Large intestine (tissue), 3 donors: Measurements from ENCODE around the gene KRTAP5-8. TPM values are rescaled to one million over a fixed set of nuclear protein-coding genes. Genes with fewer than 3 reads are reported as not detected.

Experiments
- DNase-seq, 2 donors: peaks; one replicate each; pipeline versions ENCODE4 v3.0.0 to v3.0.0-alpha.2; 2013
- H3K27ac ChIP-seq: one replicate; pipeline ENCODE4 v1.5.1; 2013; ENCODE audit warnings: low read length
- H3K27me3 ChIP-seq: 2 replicates; pipeline ENCODE4 v1.6.1; 2013; ENCODE audit warnings: low read length; ENCODE audit not compliant: control insufficient read depth, insufficient read depth
- H3K36me3 ChIP-seq: 2 replicates; pipeline ENCODE4 v1.6.1; 2013; ENCODE audit warnings: low read length; ENCODE audit not compliant: control insufficient read depth, insufficient read depth
- H3K4me1 ChIP-seq: one replicate; pipeline ENCODE4 v1.6.1; 2013; ENCODE audit warnings: low read length; ENCODE audit not compliant: control insufficient read depth, insufficient read depth
- H3K4me3 ChIP-seq: one replicate; pipeline ENCODE4 v1.5.1; 2013; ENCODE audit warnings: low read length
- H3K9me3 ChIP-seq: one replicate; pipeline ENCODE4 v1.6.1; 2013; ENCODE audit warnings: mild to moderate bottlenecking, low read depth, low read length, moderate library complexity; ENCODE audit not compliant: control insufficient read depth
- WGBS: methylation state at CpG from one replicate; pipeline ENCODE4 v1.1.5; 2013; ENCODE audit warnings: low lambda C conversion rate; ENCODE audit not compliant: insufficient coverage; 5-methylcytosine and 5-hydroxymethylcytosine counted together
- polyA plus RNA-seq: library from polyadenylated mRNA; unstranded; fragments of 120-200 nt; gene quantifications from one replicate; pipeline ENCODE4 v1.2.1, GENCODE V29; 2013

The KRTAP5-8 gene
- polyA plus RNA-seq, 1 donor = 0.09 TPM

DNA sequence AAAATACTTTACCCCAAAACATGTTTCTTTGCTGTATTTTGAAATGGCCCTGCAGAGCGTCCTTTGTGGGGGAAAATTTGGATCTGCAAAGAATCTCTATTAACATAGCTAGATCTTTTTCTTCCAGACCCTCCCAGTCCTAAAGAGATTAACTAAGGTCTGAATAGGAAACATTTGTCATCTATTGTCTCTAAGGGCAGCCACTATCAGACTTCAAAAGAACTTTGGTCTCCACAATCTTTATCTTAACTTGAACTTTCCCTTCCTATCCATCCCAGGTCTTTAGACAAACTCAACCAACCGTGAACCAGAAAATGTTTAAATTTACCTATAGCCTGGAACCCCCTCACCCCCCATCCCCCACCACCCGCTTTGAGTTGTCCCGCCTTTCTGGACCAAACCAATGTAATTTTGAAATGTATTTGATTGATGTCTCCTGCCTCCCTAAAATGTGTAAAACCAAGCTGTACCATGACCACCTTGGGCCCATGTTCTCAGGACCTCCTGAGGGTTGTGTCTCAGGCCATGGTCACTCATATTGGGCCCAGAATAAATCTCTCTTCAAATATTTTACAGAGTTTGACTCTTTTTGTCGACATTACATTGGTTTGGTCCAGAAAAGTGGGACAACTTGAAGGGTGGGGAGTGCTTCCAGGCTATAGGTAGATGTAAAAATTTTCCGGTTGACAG, 6.8 kb downstream of the KRTAP5-8 start:
- Histone ChIP-seq H3K9me3 (no peaks in the 10 kb centered on the region), H3K36me3 (no peaks in the 10 kb centered on the region), H3K4me3 (no peak overlapping the region), H3K27ac (no peak overlapping the region), H3K27me3 (no peaks in the 10 kb centered on the region), H3K4me1 (no peaks in the 10 kb centered on the region)
- no peak for DNase-seq
- WGBS = 29% methylated on average over 1 of the region's 6 CpGs

- Histone ChIP-seq H3K27me3 (no peaks in the 10 kb centered on the region), H3K36me3 (no peaks in the 10 kb centered on the region), H3K27ac (no peak overlapping the region), H3K4me3 (no peak overlapping the region), H3K9me3 (no peaks in the 10 kb centered on the region), H3K4me1 (no peaks in the 10 kb centered on the region)
- DNase-seq = no peak
- no CpG with 5 or more reads among the region's 12 CpGs for WGBS
These were observed 7.7 kb downstream of the KRTAP5-8 start for GRCh38 chr11:71545405-71545966.

DNA sequence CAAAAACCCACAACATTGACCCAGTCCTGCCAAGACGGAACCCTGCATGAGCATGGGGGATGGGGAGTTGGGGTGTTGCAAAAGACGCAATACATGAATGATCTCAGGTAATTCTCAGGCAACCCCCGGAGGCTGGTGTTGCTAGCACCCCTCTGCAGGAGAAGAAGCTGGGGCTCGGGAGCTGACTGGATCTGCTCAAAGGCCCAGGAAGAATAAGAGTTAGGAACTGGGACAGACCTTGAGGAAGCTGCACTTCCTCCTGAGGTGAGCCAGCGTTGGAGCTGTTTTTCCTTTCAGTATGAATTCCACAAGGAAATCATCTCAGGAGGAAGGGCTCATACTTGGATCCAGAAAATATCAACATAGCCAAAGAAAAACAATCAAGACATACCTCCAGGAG, 10.3 kb downstream of the KRTAP5-8 start, which contains the start of gene KRTAP5-9:
TSS of gene KRTAP5-9 (plus strand) at position 301 of the 400 bp plus-strand sequence. CDS start 238 bp downstream, outside the sequence.
- no peaks in the 10 kb centered on the region for H3K27me3 ChIP-seq
- no peaks in the 10 kb centered on the region for H3K4me1 ChIP-seq
- no CpG with 5 or more reads among the region's 5 CpGs for WGBS
- DNase-seq = no peak
- H3K27ac ChIP-seq = no peak within 1 kb of the TSS
- H3K4me3 ChIP-seq = no peak within 1 kb of the TSS
- no peaks in the 10 kb centered on the region for H3K36me3 ChIP-seq
- H3K9me3 ChIP-seq = no peaks in the 10 kb centered on the region

DNA sequence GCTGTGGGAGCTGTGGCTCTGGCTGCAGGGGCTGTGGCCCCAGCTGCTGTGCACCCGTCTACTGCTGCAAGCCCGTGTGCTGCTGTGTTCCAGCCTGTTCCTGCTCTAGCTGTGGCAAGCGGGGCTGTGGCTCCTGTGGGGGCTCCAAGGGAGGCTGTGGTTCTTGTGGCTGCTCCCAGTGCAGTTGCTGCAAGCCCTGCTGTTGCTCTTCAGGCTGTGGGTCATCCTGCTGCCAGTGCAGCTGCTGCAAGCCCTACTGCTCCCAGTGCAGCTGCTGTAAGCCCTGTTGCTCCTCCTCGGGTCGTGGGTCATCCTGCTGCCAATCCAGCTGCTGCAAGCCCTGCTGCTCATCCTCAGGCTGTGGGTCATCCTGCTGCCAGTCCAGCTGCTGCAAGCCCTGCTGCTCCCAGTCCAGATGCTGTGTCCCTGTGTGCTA, 10.9 kb downstream of the KRTAP5-8 start:
- Histone ChIP-seq H3K4me3 (no peak overlapping the region), H3K27ac (no peak overlapping the region), H3K9me3 (no peaks in the 10 kb centered on the region), H3K36me3 (no peaks in the 10 kb centered on the region), H3K4me1 (no peaks in the 10 kb centered on the region), H3K27me3 (no peaks in the 10 kb centered on the region)
- no CpG with 5 or more reads among the region's 5 CpGs for WGBS
- no peak for DNase-seq

GRCh38 chr11:71551711-71552110, 13.9 kb downstream of the KRTAP5-8 start:
- Histone ChIP-seq H3K36me3 (no peaks in the 10 kb centered on the region), H3K9me3 (no peaks in the 10 kb centered on the region), H3K27ac (no peak overlapping the region), H3K27me3 (no peaks in the 10 kb centered on the region), H3K4me3 (no peak overlapping the region), H3K4me1 (no peaks in the 10 kb centered on the region)
- 100% methylated on average over 1 of the region's 1 CpG for WGBS
- no peak for DNase-seq

DNA sequence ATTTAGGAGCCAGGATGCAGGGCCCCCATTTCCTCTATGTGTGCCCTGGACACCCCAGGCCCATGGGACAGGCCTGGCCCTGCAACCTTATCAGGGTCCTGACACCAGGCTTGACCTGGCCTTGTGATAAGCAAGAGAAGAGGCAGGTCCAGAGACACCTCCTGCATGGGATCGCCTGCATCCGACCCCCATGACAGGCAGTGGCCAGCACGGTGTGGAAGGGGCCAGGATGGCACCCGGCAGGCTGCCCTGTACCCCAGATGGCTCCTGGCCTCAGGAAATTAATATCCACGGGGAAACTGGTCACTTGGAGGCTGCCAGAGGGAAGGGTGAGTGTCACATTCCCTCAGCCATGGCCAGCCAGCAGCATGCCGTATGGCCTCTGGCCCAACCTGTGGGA, 17.2 kb downstream of the KRTAP5-8 start:
- WGBS = no CpG with 5 or more reads among the region's 6 CpGs

GRCh38 chr11:71555508-71555907, 17.7 kb downstream of the KRTAP5-8 start:
- WGBS = no CpG with 5 or more reads among the region's 11 CpGs
- H3K27me3 ChIP-seq = no peaks in the 10 kb centered on the region
- H3K4me1 ChIP-seq = no peaks in the 10 kb centered on the region
- no peak for DNase-seq
- no peak overlapping the region for H3K4me3 ChIP-seq
- H3K36me3 ChIP-seq = no peaks in the 10 kb centered on the region
- no peak overlapping the region for H3K27ac ChIP-seq
- H3K9me3 ChIP-seq = no peaks in the 10 kb centered on the region

More for the DNA sequence above, 17.2 kb downstream of the KRTAP5-8 start:
- H3K27me3 ChIP-seq = no peaks in the 10 kb centered on the region
- H3K36me3 ChIP-seq = no peaks in the 10 kb centered on the region
- H3K9me3 ChIP-seq = no peaks in the 10 kb centered on the region
- H3K27ac ChIP-seq = no peak overlapping the region
- no peaks in the 10 kb centered on the region for H3K4me1 ChIP-seq
- no peak overlapping the region for H3K4me3 ChIP-seq
- no peak for DNase-seq

DNA sequence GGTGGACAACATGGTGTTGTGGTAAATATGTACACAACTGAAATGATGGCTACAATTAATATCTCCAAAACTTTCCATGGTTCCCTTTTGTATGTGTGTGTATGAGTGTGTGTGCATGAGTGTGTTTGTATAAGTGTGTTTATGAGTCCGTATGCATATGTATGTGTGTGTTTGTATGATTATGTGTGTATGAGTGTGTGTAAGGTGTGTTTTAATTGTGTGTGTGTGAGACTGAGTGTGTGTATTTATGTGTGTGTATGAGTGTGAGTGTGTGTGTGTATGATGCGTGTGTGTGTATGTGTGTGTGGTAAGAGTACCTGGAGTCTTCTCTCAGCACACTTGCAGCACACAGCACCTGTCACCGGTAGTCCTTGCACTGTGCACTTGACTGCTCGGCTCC, 18.2 kb downstream of the KRTAP5-8 start:
- no peaks in the 10 kb centered on the region for H3K27me3 ChIP-seq
- no peak overlapping the region for H3K4me3 ChIP-seq
- H3K36me3 ChIP-seq = no peaks in the 10 kb centered on the region
- H3K4me1 ChIP-seq = no peaks in the 10 kb centered on the region
- no CpG with 5 or more reads among the region's 4 CpGs for WGBS
- no peak for DNase-seq
- no peaks in the 10 kb centered on the region for H3K9me3 ChIP-seq
- H3K27ac ChIP-seq = no peak overlapping the region

DNA sequence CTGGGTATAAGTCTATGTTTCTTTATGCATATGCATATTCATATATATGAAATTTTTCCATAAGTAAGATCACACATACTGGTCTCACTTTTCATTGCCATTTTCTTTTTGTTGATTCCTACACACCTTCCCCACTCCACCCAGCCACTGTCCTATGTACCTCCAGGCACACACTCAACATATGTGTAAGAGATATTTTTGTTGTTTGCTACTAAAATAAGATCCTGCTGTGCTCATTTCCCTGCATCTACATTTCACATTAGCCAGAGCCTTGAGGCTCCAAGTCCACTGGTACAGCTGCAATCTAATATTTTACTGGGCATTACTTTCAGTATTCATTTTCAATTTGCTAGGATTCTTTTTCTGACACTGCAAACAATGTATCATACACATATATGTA, 19.4 kb downstream of the KRTAP5-8 start:
- no peak for DNase-seq
- no peak overlapping the region for H3K4me3 ChIP-seq
- no peaks in the 10 kb centered on the region for H3K9me3 ChIP-seq
- H3K36me3 ChIP-seq = no peaks in the 10 kb centered on the region
- H3K27ac ChIP-seq = no peak overlapping the region
- no peaks in the 10 kb centered on the region for H3K27me3 ChIP-seq
- no peaks in the 10 kb centered on the region for H3K4me1 ChIP-seq

- no CpG with 5 or more reads among the region's 1 CpG for WGBS
- Histone ChIP-seq H3K4me3 (no peak overlapping the region), H3K27me3 (no peaks in the 10 kb centered on the region), H3K4me1 (no peaks in the 10 kb centered on the region), H3K36me3 (no peaks in the 10 kb centered on the region), H3K27ac (no peak overlapping the region), H3K9me3 (no peaks in the 10 kb centered on the region)
- no peak for DNase-seq
These were observed 21.2 kb downstream of the KRTAP5-8 start for GRCh38 chr11:71558996-71559395.

GRCh38 chr11:71562120-71562519, 24.3 kb downstream of the KRTAP5-8 start:
- no peaks in the 10 kb centered on the region for H3K27me3 ChIP-seq
- H3K27ac ChIP-seq = no peak overlapping the region
- no peak for DNase-seq

More at GRCh38 chr11:71562120-71562519, 24.3 kb downstream of the KRTAP5-8 start:
- Histone ChIP-seq H3K9me3 (no peaks in the 10 kb centered on the region), H3K36me3 (no peaks in the 10 kb centered on the region), H3K4me3 (no peak overlapping the region), H3K4me1 (no peaks in the 10 kb centered on the region)
